Spleen (tissue), 11 donors: Measurements from ENCODE around the gene GSTO1. TPM values are rescaled to one million over a fixed set of nuclear protein-coding genes. Genes with fewer than 3 reads are reported as not detected.

Experiments
- DNase-seq: peaks from one replicate; pipeline ENCODE4 v3.0.0-alpha.2; 2020
- H3K27ac ChIP-seq, 8 donors: fragments of 200-600 bp; sonication (generic) in 7 of 8; 1 replicate in 4 of 8; 2 replicates in 4 of 8; pipeline versions ENCODE4 v1.5.0 to v1.8.0; 2016 to 2021; ENCODE audit warnings: inconsistent platforms in 4 of 8, mild to moderate bottlenecking in 4 of 8, moderate library complexity in 1 of 8
- H3K27me3 ChIP-seq, 7 donors: fragments of 200-600 bp; sonication (generic) in 6 of 7; replicated peaks in 1 of 7; 1 replicate in 4 of 7; 2 replicates in 3 of 7; pipeline versions ENCODE4 v1.5.0 to v1.8.0; 2016 to 2021; ENCODE audit warnings: inconsistent platforms in 3 of 7, mild to moderate bottlenecking in 1 of 7
- H3K36me3 ChIP-seq, 6 donors: fragments of 200-600 bp; sonication (generic) in 5 of 6; 1 replicate in 4 of 6; 2 replicates in 2 of 6; pipeline versions ENCODE4 v1.5.0 to v1.8.0; 2016 to 2021; ENCODE audit warnings: inconsistent platforms in 2 of 6
- H3K4me1 ChIP-seq, 6 donors: fragments of 200-600 bp; sonication (generic) in 5 of 6; 1 replicate in 3 of 6; 2 replicates in 3 of 6; pipeline versions ENCODE4 v1.5.0 to v1.8.0; 2016 to 2021; ENCODE audit warnings: inconsistent platforms in 3 of 6
- H3K4me3 ChIP-seq, 8 donors: fragments of 200-600 bp; sonication (generic) in 7 of 8; 1 replicate in 4 of 8; 2 replicates in 4 of 8; pipeline versions ENCODE4 v1.5.0 to v1.8.0; 2016 to 2021; ENCODE audit warnings: inconsistent platforms in 4 of 8, mild to moderate bottlenecking in 4 of 8, moderate library complexity in 2 of 8
- H3K9me3 ChIP-seq, 8 donors: fragments of 200-600 bp; sonication (generic) in 7 of 8; 1 replicate in 4 of 8; 2 replicates in 4 of 8; pipeline versions ENCODE4 v1.5.0 to v1.8.0; 2016 to 2021; ENCODE audit warnings: inconsistent platforms in 4 of 8
- POLR2A ChIP-seq, 3 donors: fragments of 450-650 bp; IDR thresholded peaks; one replicate each; pipeline ENCODE4 v1.5.1; 2017; ENCODE audit warnings: antibody characterized with exemption in 3 of 3, mild to moderate bottlenecking in 1 of 3
- POLR2AphosphoS5 ChIP-seq, 3 donors: sonication (generic); formaldehyde crosslinking; IDR thresholded peaks; one replicate each; pipeline ENCODE4 v1.5.1; 2017; ENCODE audit warnings: antibody characterized with exemption in 3 of 3
- WGBS, 5 donors: extraction: QIAGEN DNeasy Blood & Tissue Kit in 3 of 5; methylation state at CpG; one replicate each; pipeline versions ENCODE4 v1.1.5 to v1.1.7; 2013 to 2018; 5-methylcytosine and 5-hydroxymethylcytosine counted together
- intact Hi-C: fragments of 100-400 bp; cut with DNase I; formaldehyde crosslinking; loops from one replicate; pipeline ENCODE4 v1.15.0; 2023; ENCODE audit warnings: low total_unique reads
- polyA plus RNA-seq, 3 donors: library from polyadenylated mRNA; stranded (reverse); fragments of 200-250 nt; gene quantifications; one replicate each; pipeline ENCODE4 v1.2.1, GENCODE V29; 2013
- total RNA-seq, 7 donors: library from RNA; depleted of rRNA in 3 of 7; stranded (reverse); fragments of >200 nt in 3 of 7; fragmentation: NEBNext Ultra II Directional in 4 of 7; extraction: Animal tissue kit (Norgen Biotek cat#: 25700) in 4 of 7; gene quantifications; one replicate each; pipeline versions ENCODE4 v1.1.0 to v1.2.1, GENCODE V29; 2016 to 2021
- TF ChIP-seq, protein P1 (sequence below), 11 experiments: fragments of 200-600 bp in 7 of 11; fragments of 450-650 bp in 4 of 11; sonication (generic) in 4 of 11; IDR thresholded peaks in 8 of 11; conservative IDR thresholded peaks in 3 of 11; 1 replicate in 7 of 11; 2 replicates in 4 of 11; pipeline versions ENCODE4 v1.4.0 to v1.8.0; 2016 to 2021; ENCODE audit warnings: antibody characterized with exemption in 11 of 11, inconsistent platforms in 4 of 11, mild to moderate bottlenecking in 1 of 11
- donor health status: healthy with polysubstance abuse.
- donor health status: DM: no; HTN: no; CAD: no; lungs with moderate emphysema.
- donor health status: DM: no; HTN: no; CAD: no.
- donor health status: Bipolar disorder and iron deficiency.
- donor health status: healthy.
- donor health status: DM: no; HTN: no; CAD: no.
- donor health status: DM: yes; HTN: yes; CAD: no.

The GSTO1 gene
- total and polyA plus RNA-seq, 10 donors = 64.4 to 157 (median 90.8) TPM

DNA sequence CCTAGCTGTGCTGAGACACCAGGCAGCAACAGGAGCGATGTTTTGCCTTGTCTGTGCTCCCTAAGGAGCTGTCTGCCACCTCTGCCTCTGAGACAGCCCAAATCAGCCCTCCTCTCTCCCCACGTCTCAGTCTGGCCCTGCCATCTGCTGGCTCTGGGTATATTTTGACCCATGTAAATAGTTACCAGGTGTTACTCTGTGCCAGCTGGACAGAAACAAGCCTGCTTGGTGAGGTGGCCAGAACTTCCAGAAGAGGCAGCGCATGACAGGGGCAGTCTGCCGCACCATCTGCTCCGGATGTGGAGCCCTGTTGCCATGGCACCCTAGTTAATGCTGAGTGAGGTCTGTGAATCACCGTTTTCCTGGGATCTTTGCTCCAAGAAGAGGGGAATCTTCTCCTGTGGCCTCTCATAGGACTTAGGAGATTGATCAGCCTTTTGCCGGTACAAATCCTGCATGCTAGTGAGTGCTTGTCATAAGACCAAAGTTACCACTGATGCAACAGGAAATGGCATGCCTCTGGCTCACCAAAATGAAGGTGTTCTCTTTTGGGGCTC lies 46.1 kb downstream of the GSTO1 start:
- Histone ChIP-seq H3K36me3 (no peaks in the 10 kb centered on the region), H3K27ac (peak overlapping the region in 7 of 8 donors; percentile 54 to 76 (median 60)), H3K27me3 (peaks cover 0 to 16% (median 0%) of the 10 kb centered on the region in 7 donors), H3K4me3 (no peak overlapping the region), H3K4me1 (peaks cover 5 to 53% (median 26%) of the 10 kb centered on the region in 6 donors), H3K9me3 (peaks cover 0 to 4% (median 0%) of the 10 kb centered on the region in 8 donors)
- DNase-seq = no peak
- 55 to 74% (median 71%) methylated on average over 6 to 7 of the region's 7 CpGs for WGBS, 5 donors
- TF ChIP-seq POLR2AphosphoS5 (IDR thresholded peaks at IDR 0.05) = peak in 2 of 3 donors; percentile 60 to 61
- TF ChIP-seq, protein P1, sequence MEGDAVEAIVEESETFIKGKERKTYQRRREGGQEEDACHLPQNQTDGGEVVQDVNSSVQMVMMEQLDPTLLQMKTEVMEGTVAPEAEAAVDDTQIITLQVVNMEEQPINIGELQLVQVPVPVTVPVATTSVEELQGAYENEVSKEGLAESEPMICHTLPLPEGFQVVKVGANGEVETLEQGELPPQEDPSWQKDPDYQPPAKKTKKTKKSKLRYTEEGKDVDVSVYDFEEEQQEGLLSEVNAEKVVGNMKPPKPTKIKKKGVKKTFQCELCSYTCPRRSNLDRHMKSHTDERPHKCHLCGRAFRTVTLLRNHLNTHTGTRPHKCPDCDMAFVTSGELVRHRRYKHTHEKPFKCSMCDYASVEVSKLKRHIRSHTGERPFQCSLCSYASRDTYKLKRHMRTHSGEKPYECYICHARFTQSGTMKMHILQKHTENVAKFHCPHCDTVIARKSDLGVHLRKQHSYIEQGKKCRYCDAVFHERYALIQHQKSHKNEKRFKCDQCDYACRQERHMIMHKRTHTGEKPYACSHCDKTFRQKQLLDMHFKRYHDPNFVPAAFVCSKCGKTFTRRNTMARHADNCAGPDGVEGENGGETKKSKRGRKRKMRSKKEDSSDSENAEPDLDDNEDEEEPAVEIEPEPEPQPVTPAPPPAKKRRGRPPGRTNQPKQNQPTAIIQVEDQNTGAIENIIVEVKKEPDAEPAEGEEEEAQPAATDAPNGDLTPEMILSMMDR (IDR thresholded peaks at IDR 0.05 in 8 of 11, conservative IDR thresholded peaks at IDR 0.05 in 3 of 11) = no peak
- no peak for TF ChIP-seq POLR2A (IDR thresholded peaks at IDR 0.05)
- intact Hi-C loops = no loop called here

DNA sequence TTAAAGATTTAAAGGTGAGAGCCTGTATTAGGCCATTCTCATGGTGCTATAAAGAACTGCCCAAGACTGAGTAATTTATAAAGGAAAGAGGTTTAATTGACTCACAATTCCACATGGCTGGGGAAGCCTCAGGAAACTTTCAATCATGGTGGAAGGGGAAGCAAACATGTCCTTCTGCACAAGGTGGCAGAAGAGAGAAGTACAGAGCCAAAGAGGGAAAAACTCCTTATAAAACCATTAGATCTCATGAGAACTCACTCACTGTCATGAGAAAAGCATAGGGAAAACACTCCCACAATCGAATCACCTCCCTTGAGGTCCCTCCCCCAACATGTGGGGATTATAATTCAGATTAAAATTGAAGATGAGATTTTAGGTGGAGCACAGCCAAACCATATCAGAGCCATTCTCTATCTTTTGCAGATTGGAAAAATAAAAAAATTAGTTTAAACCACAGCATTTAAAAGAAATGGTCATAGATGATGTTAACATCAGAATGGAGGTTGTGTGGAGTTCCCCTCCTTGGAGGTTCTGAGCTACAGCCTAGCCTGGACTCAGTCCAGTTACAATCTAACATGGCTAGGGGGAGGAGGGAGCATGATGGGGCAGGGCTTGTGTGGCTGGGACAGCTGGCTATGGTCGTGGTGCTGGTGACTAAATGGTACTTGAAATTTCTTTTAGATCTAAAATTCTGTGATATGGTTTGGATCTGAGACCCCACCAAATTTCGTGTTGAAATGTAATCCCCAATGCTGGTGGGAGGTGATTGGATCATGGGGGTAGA lies 47.4 kb downstream of the GSTO1 start:
- intact Hi-C loops = no loop called here
- no peak for DNase-seq
- H3K36me3 ChIP-seq = no peaks in the 10 kb centered on the region
- peaks cover 0 to 4% (median 0%) of the 10 kb centered on the region in 8 donors for H3K9me3 ChIP-seq
- H3K4me3 ChIP-seq = no peak overlapping the region
- TF ChIP-seq POLR2AphosphoS5 (IDR thresholded peaks at IDR 0.05) (no peak), POLR2A (IDR thresholded peaks at IDR 0.05) (no peak)
- TF ChIP-seq, protein P1 (IDR thresholded peaks at IDR 0.05 in 8 of 11, conservative IDR thresholded peaks at IDR 0.05 in 3 of 11) = no peak
- no peak overlapping the region for H3K27ac ChIP-seq
- H3K4me1 ChIP-seq = peaks cover 5 to 66% (median 28%) of the 10 kb centered on the region in 6 donors
- peaks cover 0 to 16% (median 0%) of the 10 kb centered on the region in 7 donors for H3K27me3 ChIP-seq
- WGBS, 5 donors = 68 to 82% (median 72%) methylated on average over 3 of the region's 3 CpGs

- no peak overlapping the region for H3K4me3 ChIP-seq
- H3K4me1 ChIP-seq = peaks cover 8 to 82% (median 41%) of the 10 kb centered on the region in 6 donors
- peaks cover 0 to 4% (median 0%) of the 10 kb centered on the region in 8 donors for H3K9me3 ChIP-seq
- H3K27ac ChIP-seq = peak overlapping the region in 3 of 8 donors; percentile 11 to 47 (median 15)
- WGBS, 5 donors = 39 to 48% (median 46%) methylated on average over 2 of the region's 2 CpGs
- H3K36me3 ChIP-seq = peaks cover 0 to 11% (median 0%) of the 10 kb centered on the region in 6 donors
- H3K27me3 ChIP-seq = peaks cover 0 to 16% (median 0%) of the 10 kb centered on the region in 7 donors
- no peak for DNase-seq
- TF ChIP-seq POLR2A (IDR thresholded peaks at IDR 0.05) (no peak), POLR2AphosphoS5 (IDR thresholded peaks at IDR 0.05) (no peak)
- TF ChIP-seq, protein P1 (IDR thresholded peaks at IDR 0.05 in 8 of 11, conservative IDR thresholded peaks at IDR 0.05 in 3 of 11) = no peak
- intact Hi-C loops = loop anchor here (2.0 kb wide), 1 partner anchor 47 kb away; no protein-coding TSS in a partner anchor
These were observed 49.1 kb downstream of the GSTO1 start for GRCh38 chr10:104303594-104304355.
